HG03460 (cell line): ENCODE data around the gene BAMBI.

Experiments
- ATAC-seq: cut with Tn5 transposase; IDR thresholded peaks from one replicate; pipeline ENCODE4 v1.9.1; 2021; ENCODE audit not compliant: unreplicated experiment

BAMBI gene

DNA sequence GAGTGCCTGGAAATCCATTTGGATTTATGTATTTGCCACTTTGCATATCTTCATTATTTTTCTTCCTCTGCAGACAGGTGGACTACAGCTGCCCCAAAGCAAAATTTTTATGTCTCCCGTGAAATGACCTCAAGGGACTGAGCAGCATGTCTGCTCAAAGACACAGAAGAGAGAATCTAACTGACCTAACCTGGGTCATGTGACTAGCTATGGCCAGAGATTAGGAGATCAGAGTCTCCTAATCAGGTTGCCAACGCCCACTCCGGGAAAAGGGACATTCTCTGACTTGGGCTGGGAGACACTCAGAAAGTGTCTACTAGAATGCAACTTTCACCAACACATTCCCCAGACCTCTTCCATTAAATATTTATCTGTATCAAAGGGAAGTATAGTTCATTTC is 2.5 kb upstream of the BAMBI start:
- ATAC-seq = no peak

DNA sequence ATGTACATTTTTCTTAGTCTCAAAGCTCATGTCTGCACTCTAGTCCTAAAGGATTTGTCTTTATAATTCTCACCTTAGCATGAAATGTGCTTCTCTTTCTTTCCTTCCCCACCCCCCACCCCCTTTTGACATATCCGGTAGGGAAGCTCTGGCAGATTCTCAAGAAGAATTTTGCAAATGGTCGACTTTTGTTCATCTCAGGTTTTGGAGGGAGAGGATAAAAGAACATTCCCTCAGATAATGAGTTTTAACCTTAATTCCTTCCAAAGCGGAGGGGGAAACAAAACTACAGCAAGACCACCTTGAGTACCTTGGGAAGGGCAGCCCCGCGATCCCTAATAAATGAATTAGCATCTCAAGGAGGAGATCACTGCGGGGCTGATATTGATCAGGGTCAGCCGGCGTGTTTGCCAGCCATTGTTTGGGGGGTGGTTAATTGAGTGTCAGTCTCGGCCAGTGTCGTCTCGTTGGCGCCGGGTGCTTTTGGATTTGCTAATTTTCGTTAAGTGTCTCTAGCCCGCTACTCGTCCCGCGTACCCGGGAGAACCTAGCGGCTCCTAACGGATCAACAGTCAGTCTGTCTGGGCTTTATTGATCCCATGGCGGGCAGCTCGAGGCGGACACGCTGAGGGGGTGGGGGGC is 874 bp upstream of the BAMBI start:
- no peak for ATAC-seq

DNA sequence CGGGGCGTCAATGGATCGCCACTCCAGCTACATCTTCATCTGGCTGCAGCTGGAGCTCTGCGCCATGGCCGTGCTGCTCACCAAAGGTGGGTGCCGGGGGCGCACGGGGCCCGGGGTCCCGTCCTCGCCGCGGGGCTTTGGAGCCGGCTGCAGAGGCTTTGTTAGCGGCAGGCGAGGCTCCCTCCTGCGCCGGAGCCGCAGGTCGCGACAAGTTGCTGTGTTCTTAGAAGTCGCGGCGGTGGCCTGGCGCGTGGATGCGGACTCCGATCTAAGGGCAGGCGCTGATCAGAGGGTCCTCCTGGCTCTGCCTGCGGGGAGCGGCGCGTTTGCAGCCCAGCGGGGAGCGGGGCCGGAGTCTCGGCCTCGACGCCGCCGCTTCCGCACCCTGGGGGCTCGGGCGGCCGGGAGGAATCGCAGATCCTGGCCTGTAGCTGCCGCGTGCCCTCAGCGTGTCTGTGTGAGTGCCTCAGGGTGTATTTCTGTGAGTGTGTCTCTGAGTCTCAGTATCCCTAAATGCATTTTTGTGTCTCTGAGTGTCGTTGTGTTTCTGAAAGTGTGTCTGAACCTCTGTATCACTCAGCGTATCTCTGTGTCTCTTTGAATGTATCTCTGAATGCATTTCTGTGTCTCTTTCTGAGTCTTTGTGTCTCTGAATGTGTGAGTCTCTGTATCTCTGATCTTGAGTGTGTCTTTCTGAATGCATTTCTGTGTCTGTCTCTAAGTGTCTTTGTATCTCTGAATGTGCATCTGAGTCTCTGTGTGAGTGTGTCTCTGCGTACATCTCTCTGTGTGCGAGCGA is 766 bp downstream of the BAMBI start:
- ATAC-seq = no peak

DNA sequence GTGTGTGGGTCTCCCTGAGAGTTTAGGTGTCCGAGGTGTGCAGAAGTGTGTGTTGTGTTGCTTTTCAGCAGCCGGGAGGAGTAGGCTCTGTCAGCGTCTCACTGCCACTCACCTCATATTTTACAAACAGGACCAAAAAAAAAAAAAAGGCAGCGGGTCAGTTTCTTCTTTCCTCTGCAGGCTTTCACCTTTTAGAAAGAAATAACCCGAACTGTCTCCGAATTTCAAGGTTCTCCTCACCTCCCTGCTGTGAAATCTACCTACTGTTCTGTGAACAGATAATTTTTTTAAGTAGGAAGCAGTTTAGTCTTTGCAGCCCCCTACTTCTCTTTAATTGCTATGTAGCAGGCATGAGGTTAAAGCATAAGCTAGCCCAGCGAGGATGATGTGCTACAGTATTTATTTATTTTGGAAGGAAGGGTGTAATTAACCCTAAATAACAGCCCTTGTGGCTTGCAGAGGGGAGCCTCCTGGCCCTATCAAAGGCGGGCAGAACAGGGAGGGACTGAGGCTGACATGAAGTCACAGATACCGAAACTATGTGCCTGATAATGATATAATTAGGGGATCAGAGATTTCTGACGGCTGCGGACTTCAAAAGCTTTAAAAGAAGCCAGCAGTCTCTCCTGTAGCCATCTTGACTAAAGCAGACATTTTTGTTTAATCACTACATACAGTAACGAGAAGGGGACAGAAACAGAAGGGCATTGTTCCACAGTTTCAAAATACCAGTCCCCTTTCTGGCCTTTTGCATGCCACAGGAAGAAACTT is 1.6 kb downstream of the BAMBI start:
- ATAC-seq = no peak

DNA sequence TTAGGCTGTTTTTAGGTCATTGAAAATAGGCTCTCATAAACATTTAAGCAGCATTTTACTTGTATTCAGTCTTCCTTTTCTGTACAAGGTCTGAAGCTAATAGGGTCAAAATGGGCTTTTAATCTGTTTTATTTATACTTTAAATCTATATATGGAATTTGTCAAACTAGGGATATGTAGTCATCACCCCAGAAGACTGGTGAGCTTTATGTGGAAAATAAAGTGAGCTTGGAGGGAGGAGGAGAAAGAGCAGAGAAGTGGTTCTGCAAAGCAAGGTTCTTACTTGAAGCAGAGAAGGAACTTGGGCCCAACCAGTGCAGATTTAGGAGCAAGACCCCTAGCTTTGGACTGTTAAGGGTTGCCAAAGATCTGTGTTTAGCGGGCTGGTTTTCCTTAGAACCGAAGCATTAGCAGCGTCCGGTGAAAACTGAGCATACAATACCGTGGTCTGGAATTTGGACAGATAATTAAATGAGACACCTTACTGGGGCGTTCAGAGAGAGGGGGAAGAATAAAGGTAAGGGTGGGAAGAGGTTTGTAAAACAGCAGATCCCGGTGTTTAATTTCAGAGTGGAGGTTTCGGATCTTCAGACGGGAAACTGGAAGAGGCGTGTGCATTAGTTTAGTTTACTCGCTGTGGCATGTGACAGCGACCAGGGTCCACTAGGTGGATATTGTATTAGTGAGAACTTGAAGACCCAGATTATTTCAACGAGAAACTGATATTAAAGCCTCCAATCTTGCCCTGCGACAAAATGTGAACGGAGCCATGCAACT is 2.4 kb downstream of the BAMBI start:
- ATAC-seq = no peak

DNA sequence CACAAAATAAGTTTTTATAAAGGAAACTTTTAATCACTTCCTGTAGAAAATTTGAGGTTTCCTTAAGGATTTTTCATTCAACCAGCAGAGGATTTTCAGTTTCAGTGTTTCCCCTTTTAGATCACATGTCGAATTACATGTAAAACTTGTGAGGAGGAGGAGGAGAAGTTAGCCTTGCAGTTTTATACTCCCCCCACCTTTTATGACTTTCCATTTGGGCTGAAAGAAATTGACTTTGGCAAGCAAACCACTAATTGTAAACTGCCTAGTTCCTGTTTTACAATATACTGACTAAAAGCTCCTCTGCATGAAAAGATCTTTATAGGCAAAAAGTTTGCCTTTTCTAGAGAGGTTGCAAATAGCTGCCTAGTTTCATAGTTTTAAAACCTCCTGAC is 3.0 kb downstream of the BAMBI start:
- ATAC-seq = no peak

DNA sequence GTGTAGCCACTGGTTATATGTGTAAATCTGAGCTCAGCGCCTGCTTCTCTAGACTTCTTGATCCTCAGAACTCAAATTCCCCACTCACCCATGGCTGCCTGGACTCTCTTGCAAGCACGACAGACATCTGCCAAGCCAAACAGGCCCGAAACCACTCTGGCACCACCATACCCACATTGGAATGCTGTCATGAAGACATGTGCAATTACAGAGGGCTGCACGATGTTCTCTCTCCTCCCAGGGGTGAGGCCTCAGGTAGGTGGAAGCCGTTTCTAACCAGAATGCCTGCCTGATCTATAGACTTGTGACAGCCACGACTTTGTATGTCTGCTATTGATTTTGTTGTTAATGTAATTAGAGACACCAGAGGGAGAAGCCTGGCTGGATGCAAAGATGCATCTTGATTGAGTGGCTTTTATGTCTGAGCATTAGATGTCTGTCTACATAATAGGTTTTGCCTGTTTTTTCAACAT is 4.0 kb downstream of the BAMBI start:
- no peak for ATAC-seq

DNA sequence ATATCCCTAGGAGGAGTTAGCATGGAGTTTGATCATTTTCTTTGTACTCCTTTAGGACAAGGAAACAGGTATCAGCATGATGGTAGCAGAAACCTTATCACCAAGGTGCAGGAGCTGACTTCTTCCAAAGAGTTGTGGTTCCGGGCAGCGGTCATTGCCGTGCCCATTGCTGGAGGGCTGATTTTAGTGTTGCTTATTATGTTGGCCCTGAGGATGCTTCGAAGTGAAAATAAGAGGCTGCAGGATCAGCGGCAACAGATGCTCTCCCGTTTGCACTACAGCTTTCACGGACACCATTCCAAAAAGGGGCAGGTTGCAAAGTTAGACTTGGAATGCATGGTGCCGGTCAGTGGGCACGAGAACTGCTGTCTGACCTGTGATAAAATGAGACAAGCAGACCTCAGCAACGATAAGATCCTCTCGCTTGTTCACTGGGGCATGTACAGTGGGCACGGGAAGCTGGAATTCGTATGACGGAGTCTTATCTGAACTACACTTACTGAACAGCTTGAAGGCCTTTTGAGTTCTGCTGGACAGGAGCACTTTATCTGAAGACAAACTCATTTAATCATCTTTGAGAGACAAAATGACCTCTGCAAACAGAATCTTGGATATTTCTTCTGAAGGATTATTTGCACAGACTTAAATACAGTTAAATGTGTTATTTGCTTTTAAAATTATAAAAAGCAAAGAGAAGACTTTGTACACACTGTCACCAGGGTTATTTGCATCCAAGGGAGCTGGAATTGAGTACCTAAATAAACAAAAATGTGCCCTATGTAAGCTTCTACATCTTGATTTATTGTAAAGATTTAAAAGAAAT is 4.8 kb downstream of the BAMBI start:
- no peak for ATAC-seq

DNA sequence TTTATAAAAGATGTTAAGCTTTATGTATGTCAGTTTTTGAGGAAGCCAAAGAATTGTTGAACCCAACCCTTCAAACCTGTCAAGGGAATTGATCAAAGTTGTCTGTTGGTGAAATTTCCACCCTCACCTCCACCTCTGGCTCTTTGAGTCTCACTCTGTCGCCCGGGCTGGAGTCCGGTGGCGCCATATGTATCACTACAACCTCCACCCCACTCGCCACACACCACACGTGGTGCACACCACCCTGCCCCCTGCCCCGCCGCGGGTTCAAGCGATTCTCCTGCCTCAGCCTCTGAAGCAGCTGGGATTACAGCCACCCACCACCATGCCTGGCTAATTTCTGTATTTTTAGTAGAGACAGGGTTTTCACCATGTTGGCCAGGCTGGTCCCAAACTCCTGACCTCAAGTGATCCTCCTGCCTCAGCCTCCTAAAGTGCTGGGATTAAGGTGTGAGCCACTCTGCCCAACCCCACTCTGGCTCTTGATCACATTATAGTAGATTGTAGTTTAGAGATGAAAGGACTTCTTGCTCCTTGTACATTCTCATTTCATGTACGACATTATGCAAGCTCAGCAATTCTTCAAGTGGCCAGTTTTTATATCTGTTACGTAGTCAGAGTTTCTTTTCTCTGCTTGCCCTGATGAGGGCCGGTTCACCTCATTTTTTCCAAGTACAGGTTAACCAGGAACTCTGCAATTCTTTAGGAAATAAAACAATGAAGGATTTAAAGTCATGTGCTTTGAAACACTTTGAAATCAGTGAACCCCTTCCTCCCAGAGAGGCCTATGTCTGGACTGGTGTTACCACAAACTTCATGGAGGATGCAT is 7.0 kb downstream of the BAMBI start:
- no peak for ATAC-seq

DNA sequence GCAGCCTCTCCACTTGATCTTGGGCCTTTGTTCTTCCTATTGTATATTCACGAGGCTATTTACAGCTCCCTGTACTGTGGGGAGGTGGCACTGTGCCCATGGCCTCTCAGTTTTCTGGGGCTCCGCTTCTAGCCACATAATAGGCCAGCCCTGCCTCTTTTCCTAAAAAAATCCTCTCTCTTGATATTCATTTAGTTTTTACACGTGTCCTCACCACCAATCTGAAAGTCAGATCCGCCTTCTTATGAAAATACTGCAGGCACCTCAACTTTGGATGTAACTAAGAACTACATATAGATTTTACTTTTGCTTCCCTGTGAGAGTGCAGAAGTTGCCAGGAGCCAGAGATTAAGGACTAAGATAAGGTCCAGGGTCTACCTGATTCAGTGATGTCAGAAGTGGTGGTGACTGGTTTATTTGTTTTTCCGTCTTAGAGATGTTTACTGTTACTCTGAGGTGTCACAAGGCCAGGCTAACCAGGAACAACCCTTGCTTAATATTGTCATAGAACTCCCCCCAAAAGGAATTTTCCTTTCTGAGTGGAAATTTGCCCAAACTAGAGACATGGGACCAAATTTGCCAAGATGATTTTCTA is 7.8 kb downstream of the BAMBI start:
- ATAC-seq = no peak

DNA sequence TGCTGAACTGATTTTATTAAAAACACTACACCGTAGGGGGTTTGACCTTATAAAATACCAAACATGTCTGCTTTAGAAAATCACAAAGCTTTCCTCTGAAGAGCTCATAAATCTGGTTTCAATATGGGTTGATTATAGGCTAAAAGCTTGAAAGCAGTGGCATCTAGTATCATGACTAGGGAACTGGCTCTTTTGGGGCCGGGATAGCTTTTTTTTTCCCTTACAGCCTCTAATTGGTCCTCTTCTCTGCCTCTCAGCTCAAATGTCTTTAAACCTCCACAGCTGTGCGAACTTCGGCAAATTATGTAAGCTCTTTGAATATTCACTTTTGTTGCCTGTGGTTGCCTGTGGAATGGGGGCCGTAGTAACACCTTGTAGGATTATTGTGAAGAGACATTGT is 8.4 kb downstream of the BAMBI start:
- ATAC-seq = no peak

DNA sequence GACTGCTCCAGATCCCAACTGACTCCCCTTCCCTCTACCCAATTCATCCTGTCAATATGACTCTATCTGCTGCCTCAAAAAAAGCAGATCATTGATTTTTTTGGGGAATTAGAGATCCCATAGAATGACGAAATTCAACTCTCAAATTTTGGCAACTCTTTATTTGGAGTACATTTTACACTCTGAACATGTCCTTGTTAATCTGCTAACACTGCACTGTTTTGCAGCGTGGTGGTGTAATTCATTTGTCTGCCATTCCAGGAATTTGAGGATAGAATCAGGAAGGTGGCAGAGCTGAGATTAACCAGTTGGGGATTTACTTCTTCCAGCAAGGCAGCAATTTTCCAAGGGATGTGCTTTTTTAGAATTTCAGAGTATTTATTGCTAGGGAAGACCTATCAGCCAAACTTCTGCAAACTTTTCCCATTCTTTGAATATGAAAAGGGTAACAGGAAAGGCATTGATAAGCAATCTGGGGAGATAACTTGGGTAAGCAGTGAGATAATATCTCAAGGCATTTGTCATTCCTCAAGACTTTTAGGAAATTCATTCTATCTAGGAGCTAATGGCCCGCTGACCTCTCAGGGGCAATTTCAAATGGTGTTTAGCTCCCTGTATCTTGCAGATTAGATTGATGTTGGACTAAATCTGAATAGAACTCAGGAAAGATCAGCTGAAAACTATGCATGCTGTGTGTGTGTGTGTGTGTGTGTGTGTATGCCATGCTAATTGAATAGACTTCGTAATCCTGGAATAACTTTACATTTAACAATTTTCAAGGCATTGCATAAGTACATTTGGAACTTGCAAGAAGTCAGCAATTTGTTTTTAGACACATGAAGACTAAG is 9.7 kb downstream of the BAMBI start:
- ATAC-seq = no peak

DNA sequence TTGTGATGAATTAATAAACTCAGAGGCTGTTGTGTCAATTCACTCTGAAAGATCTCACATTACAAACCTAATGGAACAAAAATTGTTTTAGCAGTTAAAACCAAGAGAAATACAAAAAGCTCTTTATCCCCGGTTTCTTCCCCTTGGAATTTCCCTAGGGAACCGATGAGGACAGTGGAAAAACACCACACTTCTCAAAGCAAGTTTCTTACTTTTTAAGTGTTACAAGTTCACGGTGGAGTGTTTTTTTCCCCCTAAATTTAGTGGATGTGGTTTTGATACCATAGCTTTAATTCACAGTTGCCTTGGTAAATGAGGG is 10.3 kb downstream of the BAMBI start:
- no peak for ATAC-seq

DNA sequence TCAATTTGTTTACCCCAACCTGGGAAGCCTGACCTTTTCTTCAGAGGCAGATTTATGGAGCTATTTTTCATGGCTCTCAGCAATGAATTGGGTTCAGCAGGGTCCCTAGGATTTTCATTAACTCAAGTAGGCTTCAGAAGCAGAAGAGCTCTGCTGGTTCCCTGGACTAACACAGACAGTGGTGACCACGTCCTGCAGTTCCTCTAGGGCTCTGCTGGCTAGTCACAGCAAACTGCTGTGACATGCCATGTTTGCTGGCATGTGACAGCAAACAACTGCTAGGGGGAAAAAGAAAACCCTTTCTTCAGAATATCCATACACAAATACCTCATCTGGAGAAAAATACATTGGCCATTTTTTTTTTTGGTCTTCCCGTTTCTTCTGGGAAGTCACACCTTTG is 13.2 kb downstream of the BAMBI start:
- no peak for ATAC-seq

DNA sequence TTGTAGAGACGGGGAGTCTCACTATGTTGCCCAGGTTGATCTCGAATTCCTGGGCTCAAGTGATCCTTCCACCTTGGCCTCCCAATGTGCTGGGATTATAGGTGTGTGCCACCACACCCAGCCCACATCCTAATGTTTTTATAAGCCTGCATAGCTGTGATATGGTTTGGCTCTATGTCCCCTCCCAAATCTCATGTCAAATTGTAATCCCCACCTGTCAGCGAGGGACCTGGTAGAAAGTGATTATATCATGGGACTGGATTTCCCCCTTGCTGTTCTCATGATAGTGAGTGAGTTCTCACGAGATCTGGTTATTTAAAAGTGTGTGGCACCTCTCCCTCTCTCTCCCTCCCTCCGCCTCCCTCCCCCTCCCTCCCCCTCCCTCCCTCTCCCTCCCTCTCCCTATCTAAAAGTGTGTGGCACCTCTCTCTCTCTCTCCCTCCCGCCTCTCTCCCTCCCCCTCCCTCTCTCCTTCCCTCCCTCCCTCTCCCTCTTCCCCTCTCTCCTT is 13.9 kb downstream of the BAMBI start:
- ATAC-seq = no peak

DNA sequence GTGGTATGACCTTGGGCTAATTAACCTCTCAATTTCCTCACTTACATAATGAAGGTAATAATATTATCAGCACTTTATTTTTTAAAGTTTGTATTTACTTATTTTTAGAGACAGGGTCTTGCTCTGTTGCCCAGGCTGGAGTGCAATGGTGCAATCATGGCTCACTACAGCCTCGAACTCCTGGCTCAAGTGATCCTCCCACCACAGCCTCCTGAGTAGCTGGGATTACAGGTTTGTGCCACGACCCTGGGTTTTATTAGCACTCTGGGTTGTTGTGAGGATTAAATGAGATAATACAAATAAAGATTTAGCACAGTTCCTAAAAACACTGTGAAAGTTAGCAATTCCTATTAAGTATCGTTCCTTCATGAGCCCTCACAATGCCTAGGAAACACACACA is 14.7 kb downstream of the BAMBI start:
- no peak for ATAC-seq

DNA sequence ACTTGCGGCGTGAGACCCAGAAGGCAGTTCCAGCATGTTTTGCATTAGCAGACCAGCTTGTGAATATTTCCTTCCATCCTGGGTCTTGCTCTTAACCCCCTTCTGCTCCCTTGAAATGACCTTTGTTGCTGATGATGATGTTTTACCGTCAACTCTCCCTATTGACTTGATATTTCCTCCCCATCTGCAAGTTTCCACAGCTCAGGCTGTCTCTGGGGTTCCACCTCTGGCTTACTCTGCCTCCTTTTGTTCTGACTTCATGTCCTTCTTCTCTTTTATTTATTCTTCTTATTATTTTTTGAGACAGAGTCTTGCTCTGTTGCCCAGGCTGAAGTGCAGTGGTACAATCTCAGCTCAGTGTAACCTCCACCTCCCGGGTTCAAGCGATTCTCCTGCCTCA is 17.2 kb downstream of the BAMBI start:
- ATAC-seq = no peak

DNA sequence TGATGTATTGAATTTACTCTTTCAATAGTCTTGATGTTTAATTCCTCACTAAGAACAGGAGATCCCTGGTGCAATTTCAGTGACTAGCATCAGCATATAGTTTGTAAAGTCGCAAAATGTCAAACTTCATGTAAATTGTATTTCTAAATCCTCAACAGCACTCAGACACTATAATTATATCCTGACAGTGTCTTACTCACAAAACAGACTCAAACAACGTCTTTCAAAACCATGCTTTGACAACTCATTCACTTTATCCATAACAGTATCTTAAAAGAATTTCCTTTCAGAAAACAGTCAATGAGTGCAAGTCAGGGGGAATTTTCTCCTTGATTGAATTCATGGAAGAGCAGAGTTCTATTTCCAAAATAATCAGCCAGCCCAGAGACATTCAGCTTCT is 20.8 kb downstream of the BAMBI start:
- ATAC-seq = no peak
